ENCODE measurements around the gene MLLT3.

The MLLT3 gene

DNA sequence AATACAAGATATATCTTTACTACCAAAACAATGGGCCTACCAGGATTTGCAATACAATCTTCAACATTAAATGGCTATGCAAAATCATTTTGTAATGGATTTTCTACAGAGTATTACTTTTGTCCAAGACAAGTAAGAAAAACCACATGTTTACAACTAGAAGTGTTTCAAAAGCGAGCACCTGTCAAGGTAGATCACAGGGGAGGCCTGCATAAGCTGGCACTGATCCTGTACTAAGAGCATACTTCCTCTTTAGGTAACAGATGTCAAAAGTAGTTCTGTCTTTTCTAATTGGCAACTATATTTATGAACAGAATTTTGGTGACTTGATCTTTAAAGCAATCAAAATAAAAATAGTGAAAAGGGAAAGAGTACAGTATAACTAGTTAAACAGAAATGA is 249.0 kb downstream of the MLLT3 start:
- peak; percentile 43 for DNase-seq

DNA sequence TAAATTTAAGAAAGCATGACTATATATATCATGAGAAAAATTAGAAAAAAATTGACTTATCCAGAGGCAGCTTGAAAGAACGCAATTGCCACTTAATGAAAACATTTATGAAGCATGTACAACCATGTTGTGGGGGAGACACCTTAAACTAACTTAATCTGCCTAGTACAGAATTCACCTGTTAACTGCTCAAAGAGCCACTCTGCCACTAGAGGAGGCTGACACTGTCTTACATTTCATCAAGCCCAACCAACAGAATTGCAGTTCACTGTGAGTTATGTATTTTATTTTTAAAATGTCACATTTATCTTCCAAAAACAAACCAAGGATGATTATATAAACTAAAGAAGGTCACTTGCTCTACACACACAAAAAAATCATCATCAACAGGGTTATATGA is 252.9 kb downstream of the MLLT3 start:
- DNase-seq: peak; percentile 28

DNA sequence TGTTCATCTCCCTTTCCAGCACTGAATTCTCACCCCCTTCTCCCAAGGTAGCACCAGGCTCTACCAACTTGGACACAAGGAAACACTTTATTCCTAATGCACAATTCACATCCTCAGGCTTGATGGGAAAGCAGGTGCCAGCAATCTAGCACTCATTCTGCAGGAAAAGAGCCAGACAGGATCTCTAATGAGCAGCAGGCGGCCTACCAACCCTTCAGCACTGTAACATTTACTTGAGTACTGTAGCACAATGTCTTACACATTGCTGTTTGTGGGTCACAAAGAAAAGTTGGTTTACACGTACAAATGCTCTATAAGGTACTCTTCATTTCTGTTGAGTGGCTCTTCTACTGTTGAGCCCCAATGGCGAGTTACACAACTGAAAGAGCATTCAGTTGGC is 254.4 kb downstream of the MLLT3 start:
- no peak for DNase-seq

DNA sequence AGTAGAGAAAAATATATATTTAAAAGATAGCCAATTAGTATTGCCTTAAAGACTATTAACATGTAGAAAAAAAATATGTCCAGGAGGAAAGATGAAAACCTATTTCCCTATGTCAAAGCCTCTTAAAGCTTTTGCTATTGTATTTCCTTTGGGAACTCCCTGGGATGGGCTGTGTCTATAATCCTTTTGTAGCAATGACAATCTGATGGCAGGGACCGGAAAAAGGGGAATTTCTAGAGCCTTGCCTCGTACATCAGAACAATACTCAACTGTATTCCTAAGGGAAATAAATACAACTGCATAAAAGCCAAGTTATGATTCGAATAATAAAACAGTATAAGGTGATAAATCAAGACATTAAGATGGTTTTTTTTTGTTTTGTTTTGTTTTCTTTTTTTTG is 257.3 kb downstream of the MLLT3 start:
- no peak for DNase-seq

DNA sequence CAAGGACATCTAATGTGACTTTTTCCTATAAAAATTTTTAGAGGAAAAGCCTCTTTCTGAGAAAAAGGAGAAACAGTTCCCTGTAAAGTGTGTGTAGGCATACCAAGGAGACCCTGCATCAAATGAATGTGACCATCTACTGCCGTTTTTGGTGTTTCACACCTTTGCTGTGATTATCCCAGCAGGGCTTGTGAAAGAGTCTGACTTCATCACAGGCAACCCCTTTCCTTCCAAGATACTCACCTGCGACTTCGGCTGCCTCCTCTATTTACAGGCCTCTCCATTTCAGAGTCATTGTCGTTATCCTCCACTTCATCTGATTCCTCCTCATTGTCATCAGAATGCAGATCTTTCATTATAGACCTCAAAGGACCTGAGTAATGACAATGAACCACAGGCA is 259.1 kb downstream of the MLLT3 start:
- DNase-seq: no peak

DNA sequence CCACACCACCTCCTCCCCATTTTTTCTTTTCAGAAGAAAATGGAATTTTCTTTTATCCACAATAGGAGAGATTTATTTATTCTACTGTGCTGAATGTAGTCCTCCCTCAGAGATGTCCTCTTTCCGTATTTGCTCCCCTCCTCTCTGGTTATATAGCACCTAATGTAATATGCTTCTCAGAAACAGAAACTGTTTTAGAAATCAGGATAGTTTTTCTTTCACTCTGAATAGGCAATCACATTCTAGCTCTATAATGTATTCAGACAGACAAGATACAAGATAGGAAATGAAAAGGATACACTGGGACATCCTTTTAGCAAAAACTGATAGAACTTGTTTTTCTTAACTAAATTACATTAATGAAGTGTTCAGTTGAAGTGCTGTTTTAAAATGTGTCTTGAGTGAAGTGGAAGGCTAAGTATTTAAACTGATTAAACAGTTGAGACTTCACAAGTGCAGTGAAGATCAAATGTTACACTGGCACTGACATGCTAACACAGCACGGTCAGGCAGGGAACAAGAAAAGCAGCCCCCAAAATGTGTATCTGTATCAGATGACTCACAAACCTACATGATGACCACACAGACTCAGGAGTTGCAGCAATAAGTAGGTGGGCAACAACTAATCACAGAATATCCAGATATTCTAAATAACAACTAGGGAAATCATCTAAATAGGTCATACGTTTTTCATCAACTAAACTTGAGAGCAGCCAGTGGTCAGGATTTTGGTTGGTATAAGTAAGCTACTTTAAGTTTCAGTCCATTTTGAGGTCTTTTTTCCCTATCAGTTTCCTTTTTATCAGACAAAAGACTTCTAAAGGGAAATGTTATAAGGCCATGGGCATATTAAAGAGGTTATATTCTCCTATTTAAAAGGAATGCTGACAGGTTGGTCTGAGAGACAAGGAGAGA is 260.4 kb downstream of the MLLT3 start:
- DNase-seq: no peak

DNA sequence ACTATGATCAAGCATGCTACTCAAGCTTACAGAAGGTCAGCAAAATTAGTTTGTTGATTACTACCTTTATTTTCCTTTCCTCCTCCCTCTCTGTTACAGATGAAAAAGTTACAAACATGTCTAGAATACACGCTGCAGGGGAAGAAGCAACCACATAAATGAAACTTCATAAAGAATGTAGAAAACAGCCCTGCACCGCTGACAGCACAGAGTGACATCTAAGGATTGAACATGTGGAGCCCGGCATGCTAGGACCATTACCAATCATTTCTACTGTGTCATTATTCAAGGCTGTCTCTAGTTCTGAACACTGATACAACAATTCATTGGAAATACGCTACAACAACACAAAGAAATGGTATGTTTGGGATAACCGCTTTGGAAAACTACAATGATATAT is 261.1 kb downstream of the MLLT3 start:
- DNase-seq: no peak

DNA sequence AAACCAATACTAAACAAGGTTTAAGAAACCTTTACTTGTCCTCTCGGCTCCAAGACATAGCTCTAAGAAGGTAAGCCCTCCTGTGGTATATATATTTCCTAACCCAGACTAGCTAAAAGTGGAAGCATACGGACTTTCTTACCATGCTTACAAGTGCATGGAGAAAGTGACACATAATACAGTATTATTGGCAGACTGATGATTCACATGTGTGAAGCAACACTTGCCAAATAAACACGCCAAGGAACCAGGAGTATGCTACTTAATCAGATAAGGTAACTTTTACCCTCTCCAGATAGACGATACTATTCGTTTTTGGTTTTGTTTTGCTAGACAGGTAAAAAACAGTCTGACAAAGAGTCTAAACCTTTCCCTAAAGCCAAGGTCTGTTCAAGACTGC is 264.1 kb downstream of the MLLT3 start:
- DNase-seq: peak; percentile 15

DNA sequence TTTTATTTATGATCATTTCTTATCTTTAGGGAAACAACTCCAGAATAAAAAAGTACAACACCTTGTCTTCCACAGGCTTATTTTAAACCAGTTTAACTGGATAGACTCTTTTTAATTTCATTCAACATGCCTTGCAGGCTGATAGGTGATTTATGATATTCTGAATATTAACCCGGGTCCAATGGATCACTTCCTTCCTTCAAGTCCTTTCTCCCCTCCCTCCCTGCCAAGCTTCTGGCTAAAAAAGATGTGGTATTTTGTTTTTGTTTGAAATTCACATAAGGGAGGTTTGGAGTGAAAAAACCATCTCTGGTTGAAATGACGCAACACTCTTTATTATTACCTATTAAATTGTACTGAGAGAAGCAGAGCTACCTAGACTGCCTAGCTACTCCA is 265.3 kb downstream of the MLLT3 start:
- DNase-seq: no peak

DNA sequence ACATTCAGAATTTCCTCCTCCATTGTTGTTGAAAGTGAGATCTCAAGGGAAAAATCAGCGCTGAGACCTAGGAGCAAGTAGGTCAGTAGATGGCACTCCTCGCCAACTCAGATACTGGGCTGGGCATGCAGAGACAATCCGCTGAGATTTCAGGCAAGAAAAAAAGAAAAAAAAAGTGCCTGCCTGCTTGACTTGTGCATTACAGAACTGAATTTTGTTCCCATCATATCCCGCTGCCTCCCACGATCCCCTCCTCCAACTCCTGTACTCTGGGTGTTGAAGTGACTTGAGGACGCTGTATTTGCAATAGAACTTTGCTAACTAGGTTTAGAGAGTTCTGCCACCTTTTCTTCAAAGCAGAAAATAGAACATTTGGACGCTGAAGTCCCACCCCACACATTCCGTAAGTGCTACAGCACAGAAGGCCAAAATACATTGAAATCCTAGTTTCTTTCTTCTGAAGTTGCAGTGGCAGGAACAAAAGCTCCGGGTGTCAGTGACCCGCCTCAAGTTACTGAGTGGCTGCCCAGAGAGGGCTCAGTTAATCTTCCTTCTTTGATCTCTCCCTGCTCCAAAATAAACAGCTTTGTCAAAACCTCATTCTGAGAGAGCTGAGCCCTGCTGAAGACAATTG is 265.8 kb downstream of the MLLT3 start:
- DNase-seq: peak; percentile 87

DNA sequence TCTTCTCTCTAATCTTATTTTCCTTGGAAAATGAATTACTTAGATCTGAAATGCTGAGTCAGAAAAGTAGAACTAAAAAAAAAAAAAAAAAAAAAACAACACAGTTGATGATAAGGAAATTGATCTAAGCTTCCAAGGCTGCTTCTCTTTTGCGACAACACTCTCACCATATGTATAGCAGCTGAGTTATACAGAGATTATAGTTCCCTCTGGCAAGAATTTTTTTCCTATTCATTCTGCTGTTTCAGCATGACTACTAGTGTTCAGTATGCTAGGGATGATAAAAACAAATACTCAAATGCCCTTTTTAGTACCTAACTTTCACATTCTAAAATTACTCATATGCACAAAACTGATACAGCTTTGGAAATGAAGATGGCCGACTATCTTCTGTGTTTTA is 267.3 kb downstream of the MLLT3 start:
- DNase-seq: no peak

DNA sequence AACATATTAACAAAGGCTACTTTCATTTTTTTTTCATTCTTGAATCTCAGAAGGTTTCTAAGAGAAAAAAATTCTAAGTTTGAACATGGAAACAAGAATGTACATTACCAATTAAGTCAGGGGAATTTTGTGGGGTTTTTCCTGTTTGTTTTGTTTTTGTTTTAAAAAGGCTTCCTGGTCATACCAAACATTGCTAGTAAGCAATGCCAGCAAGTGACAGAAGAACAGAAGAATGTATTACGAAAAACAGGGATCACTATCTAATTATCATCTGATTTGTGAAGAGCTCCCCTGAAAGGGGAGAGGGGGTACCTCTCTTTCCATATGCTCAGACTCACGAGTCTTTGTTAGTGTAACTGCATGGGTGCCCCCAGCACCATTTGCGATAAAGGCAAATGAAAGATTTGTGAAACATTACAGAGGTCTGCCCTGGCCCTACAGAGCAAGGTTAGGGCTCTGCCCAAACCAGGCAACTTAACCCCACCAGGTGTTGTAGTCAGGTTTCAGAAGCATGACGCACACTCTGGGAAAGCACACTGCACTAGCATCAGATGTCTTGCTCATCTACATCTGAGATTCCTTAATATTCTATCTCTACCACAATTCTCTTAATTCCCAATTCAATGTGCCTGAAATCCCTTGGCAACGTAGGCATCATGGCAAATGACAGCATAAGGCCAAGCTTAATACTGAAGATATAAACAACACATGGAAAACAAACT is 268.2 kb downstream of the MLLT3 start:
- no peak for DNase-seq

DNA sequence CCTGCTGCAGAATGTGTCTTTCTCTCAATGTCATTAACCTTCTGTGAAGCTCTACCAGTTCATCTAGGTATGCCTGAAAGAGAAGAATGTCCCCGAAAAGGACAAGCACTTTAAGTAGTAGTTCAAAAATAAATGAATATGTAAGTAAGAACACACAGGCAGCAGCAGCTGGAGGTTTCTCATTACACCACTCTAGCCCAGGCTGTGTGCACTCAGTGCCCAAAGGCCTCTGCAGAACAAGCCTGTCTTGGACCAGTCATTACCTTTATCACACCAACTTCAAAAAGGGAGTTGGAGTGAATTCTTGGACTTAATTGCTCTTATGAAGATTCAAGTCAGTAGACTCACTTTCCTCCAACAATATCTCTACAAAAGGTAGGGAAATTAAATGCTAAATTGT is 268.8 kb downstream of the MLLT3 start:
- no peak for DNase-seq

DNA sequence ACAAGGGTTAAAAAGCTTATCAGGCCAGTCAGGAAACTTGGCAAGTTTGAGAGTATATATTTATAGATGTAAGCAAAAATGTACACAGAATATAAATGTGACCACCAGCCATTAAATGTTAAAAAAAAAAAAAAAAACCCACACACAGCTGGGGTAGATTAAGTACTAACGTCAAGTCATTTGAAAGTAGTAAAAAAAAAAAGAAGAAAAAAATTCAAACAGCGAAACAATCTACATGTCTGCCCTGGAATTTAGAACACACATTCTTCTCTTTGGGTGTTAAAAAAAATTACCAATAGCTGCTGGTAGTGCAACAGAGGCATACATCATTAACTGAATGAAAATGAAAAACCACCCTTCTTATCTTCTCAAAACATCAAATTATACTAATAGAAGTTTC is 269.7 kb downstream of the MLLT3 start:
- DNase-seq: no peak

DNA sequence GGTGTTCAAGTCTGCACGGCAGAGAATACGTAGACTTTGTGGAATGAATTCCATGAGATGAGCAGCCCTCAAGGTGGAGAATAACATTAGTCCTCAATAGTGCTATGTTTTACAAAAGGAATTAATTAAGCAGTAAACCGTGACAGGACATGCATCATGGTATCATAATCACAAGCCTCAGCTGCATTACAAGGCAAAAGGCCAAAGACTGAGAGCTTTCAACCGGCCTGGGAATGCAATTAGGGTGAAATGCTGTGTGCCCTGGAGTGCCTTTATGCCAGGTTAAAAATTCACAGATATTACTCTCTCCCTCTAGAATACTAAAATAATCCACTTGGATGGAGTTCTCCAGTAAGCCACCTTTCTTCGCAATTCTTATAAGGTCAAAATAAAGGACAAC is 270.6 kb downstream of the MLLT3 start:
- DNase-seq: no peak

DNA sequence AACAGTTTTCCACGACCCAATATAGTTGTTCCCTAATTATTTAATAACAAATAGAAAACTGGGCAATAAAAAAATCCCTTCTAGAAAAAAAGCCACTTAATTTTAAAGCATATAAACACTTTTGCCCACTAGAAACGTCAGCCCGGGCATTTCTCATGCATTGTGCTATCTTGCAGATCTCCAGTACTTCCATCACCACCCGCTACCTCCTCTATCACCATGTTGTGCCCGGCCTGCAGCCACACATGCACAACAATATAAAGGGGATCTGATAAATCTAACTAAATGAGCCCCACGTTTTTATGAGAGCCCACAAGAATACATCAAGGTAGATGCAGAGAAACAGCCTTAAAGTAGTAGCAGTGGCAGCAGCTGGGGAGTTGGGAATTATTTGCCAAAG is 272.7 kb downstream of the MLLT3 start:
- DNase-seq: no peak

DNA sequence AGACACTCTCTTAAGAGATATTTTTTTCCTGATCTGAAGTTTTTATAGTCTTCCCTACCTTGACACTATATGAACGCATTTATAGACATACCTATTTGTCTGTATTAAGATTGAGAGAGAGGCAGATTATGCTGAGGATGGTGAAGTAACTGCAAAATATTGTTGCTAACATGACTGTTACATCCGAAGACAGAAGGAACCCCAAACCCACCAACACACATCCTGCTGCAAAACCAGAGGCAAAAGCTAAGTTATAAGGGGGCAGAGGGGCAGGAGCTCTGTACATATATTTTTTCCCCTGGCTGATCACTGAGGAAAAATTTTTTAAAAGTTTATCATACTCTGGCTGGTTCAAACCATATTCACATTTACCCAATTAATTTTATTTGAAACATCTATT is 279.0 kb downstream of the MLLT3 start:
- no peak for DNase-seq

DNA sequence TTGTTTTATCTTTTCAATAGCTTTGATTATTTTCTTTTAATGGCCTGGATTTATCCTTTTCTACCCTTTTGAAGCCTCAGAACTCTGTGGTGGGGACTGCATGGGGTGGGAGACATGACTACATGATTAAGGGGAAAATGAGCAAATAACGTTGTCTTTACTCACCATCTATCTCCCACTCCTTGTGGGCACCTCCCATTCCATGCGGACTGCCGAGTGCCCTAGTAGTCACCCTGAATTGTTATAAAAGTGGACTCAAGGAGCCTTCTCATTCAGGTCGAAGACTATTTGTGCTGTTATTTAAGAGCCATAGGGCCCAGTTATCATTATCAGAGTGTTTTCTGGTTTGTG is 281.8 kb downstream of the MLLT3 start:
- no peak for DNase-seq

DNA sequence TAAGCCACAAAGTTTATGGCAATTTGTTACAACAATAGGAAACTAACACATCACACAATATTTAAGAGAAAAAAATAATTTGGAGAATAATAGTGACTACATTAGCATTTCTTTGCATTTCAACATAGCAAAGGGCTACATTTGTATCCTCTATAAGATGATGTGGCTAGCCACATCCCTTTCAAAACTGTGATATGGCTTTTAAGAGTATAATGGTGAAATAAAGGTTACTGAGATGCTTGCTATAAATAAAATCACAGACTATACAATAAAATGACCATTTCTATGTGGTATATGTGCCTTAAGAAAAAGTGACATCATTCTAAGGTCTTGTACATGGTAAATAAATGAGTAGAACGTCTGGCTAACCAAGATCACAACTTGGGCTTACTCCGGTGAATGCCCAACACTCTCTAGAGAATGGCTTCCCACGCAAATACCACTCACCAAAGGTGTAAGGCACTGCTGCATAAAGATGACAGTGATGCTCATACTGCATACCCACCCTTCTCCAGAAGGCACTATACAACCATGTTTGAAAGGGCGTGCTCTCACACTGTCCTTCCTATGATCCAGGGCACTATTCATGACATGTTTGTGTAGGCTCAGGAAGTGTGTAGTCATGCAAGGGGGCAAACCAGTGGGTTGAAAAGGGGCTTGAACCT is 286.5 kb downstream of the MLLT3 start:
- DNase-seq: no peak

DNA sequence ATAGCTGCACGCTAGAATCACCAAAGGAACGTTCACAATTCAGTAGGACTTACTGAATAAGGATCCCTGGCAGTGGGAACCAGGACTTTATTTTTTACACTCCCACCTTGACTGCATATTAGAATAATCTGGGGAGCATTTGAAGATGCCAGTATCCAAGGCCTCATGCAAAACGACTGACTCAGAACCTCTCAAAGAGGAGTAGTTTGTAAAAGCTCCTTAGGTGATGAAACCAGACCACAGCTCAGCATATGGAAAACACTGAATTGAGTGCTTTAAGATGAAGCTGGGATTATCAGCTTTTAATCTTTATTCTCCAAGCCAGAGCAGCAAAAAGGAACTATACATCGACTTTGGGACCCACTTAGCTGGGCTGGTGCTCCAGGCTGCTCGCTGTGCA is 288.3 kb downstream of the MLLT3 start:
- no peak for DNase-seq

DNA sequence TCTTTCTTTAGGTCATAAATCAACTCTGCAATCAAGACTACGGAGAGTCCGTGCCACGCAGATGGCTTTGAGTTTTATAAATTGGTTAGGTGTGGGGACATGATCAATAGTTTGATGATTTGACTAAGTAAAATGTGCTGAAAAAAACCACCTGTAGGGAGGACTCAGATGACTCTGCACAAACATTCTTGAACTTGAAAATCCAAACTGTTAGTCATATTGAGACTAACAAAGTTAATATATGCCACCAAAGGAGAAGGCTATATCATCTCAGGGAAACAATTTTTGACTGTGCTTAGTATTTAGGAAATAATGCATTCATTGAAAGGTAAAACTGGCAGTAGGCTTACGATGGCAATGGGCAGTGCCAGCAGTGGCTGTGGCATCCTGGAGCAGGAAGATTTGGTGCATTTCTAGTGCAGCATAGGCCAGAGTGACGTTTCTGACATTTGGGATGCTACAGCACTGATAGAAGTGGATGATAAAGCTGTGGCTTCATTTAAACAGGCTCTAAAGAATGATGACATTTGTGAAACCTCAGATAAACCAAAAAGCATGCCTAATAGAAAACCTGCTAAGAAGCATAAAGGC is 291.1 kb downstream of the MLLT3 start:
- no peak for DNase-seq

DNA sequence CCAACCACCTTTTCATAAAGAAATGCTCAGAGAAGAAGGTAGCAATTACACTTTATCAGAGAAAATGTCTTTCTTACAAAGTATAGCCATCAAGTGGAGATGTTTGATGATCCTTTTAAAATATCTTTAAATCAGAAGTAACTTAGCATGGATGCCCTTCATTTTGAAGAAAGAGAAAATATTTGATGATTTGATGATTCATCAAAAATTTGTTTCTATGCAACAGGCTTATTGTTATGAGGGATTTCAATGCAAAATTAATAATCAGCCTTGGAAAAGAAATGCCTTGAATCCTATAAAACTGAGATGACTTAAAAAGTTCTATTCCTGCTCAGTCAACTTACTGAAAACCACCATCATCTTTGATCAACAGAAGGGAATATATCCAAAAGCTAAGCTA is 291.6 kb downstream of the MLLT3 start:
- DNase-seq: no peak

DNA sequence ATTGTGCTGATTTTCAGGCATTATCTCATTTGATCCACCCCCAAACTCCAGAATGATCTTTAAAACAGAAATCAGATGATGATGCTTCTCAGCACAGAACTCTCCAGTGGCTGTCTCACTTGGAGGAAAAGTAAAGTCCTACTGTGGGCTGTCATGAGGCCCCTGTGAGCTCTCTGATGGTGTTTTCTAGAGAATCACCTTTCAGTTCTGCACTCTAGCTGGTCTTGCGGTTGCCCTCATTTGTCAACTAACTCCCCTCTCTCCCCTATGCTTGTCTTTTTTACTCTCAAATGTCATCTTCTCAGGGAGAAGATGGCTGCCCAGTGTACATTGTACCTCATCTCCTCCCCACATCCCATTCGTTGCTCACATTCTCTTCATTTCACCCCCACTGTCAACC is 295.8 kb downstream of the MLLT3 start:
- DNase-seq: no peak
